Panc1 (cell line): ENCODE results near the gene FRG2. TPM values are rescaled to one million over a fixed set of nuclear protein-coding genes. Genes with fewer than 3 reads are reported as not detected.
"Not testable (repeated sequence)": the region's sequence is repeated elsewhere in the genome, so short reads cannot be mapped to it uniquely, and the experiment has no call there.

Experiments
- ATAC-seq: fragments of 200-7000 bp; cut with Tn5 transposase; 2 replicates; pipeline ENCODE4 v1.9.1; 2020; ENCODE audit warnings: mild to moderate bottlenecking, moderate library complexity
- BruUV-seq: library from RNA; stranded (reverse); fragments of 400-500 nt; replicated peaks from 2 replicates; lab custom pipeline; 2021; lab: Mats Ljungman, UMichigan
- CTCF ChIA-PET: fragments of 300-600 bp; sonication (Branson Sonifier 250); formaldehyde crosslinking; loops from one replicate; lab custom pipeline; 2022; ENCODE audit warnings: antibody characterized with exemption; lab: Charles Lee
- POLR2A ChIA-PET: fragments of 300-600 bp; sonication (Branson Sonifier 250); formaldehyde crosslinking; loops from one replicate; lab custom pipeline; 2022; ENCODE audit warnings: antibody characterized with exemption; lab: Charles Lee
- DNase-seq: peaks from one replicate; pipeline ENCODE4 v3.0.0-alpha.2; 2010; ENCODE audit warnings: low read depth, low spot score
- H3K27ac ChIP-seq: 2 replicates; pipeline ENCODE4 v1.5.1; 2011; ENCODE audit warnings: mild to moderate bottlenecking, low read length, inconsistent platforms
- H3K27me3 ChIP-seq: fragments of 200-500 bp; sonication (Bioruptor generic); 2 replicates; pipeline ENCODE4 v1.6.0; 2014; ENCODE audit warnings: low read length, inconsistent platforms; ENCODE audit not compliant: control insufficient read depth, insufficient read depth
- H3K36me3 ChIP-seq: fragments of 200-500 bp; sonication (Bioruptor generic); 2 replicates; pipeline ENCODE4 v1.5.1; 2014; ENCODE audit warnings: inconsistent platforms, mild to moderate bottlenecking, low read length, moderate library complexity; ENCODE audit not compliant: control insufficient read depth, insufficient read depth
- H3K4me1 ChIP-seq: 2 replicates; pipeline ENCODE4 v1.5.1; 2011; ENCODE audit warnings: inconsistent platforms, mild to moderate bottlenecking, low read length, moderate library complexity; ENCODE audit not compliant: control insufficient read depth, insufficient read depth
- H3K4me3 ChIP-seq, 2 experiments: 2 replicates each; pipeline ENCODE4 v1.5.1; 2011 to 2012; ENCODE audit warnings: low read depth in 2 of 2, low read length in 2 of 2, mild to moderate bottlenecking in 2 of 2, inconsistent platforms in 1 of 2, moderate library complexity in 1 of 2
- H3K9me3 ChIP-seq: fragments of 200-500 bp; sonication (Bioruptor generic); 2 replicates; pipeline ENCODE4 v1.5.1; 2014; ENCODE audit warnings: low read depth, mild to moderate bottlenecking, inconsistent platforms, low read length, moderate library complexity; ENCODE audit not compliant: control insufficient read depth, insufficient read depth
- in situ Hi-C: cut with HindIII; loops from 2 replicates; pipeline ENCODE4 v1.10.0; 2016; ENCODE audit warnings: low sequenced_read_pairs, low pct_unique_long_range_greater_than_20kb
- intact Hi-C: fragments of 100-400 bp; cut with micrococcal nuclease; formaldehyde crosslinking; loops from one replicate; pipeline ENCODE4 v1.10.0; 2022; ENCODE audit not compliant: unreplicated experiment
- total RNA-seq: library from RNA; stranded (reverse); gene quantifications from one replicate; pipeline ENCODE4 v1.2.1, GENCODE V29; 2021; ENCODE audit not compliant: unreplicated experiment
- TF ChIP-seq, protein P1 (sequence below): fragments of 450-650 bp; IDR thresholded peaks from 2 replicates; pipeline ENCODE4 v1.5.1; 2017; ENCODE audit warnings: mild to moderate bottlenecking

Gene FRG2
- total RNA-seq, 1 experiment from 2014 or later, result not detected

DNA sequence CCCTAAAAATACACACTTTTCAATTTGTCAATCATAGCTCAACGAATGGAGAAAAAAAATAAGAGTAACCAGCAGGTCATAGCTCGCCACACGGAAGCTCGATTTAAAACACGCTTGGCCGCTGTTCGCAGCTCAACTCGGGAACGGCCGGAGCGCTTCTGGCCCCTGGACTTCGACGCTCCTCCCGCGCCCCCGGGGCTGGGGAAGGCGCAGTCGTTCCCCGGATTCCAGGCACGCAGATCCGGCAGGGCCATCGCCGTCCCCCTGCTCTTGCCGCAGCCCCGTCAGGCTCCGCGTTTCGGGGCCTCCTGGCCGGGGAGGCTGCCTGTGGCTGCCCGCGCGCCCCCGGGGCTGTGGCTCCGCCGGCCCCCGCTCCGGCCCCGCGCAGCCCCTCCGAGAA, 13.8 kb upstream of the FRG2 start:
- in situ Hi-C loops, H3K27ac ChIP-seq, H3K4me3 ChIP-seq, CTCF ChIA-PET, H3K27me3 ChIP-seq, DNase-seq, H3K36me3 ChIP-seq, H3K4me1 ChIP-seq, intact Hi-C loops, BruUV-seq, POLR2A ChIA-PET, H3K9me3 ChIP-seq, ATAC-seq: not testable (repeated sequence)

- BruUV-seq, H3K4me1 ChIP-seq, H3K36me3 ChIP-seq, H3K27ac ChIP-seq, H3K9me3 ChIP-seq, in situ Hi-C loops, DNase-seq, CTCF ChIA-PET, POLR2A ChIA-PET, H3K27me3 ChIP-seq, intact Hi-C loops: not testable (repeated sequence)
- TF ChIP-seq, protein P1, sequence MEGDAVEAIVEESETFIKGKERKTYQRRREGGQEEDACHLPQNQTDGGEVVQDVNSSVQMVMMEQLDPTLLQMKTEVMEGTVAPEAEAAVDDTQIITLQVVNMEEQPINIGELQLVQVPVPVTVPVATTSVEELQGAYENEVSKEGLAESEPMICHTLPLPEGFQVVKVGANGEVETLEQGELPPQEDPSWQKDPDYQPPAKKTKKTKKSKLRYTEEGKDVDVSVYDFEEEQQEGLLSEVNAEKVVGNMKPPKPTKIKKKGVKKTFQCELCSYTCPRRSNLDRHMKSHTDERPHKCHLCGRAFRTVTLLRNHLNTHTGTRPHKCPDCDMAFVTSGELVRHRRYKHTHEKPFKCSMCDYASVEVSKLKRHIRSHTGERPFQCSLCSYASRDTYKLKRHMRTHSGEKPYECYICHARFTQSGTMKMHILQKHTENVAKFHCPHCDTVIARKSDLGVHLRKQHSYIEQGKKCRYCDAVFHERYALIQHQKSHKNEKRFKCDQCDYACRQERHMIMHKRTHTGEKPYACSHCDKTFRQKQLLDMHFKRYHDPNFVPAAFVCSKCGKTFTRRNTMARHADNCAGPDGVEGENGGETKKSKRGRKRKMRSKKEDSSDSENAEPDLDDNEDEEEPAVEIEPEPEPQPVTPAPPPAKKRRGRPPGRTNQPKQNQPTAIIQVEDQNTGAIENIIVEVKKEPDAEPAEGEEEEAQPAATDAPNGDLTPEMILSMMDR, result peak; percentile 58
- peak overlapping the region in 1 of 2 experiments; percentile 19; a peak in 1 of 4 replicates for H3K4me3 ChIP-seq
- ATAC-seq, result peak; percentile 86
These were observed 10.8 kb upstream of the FRG2 start for GRCh38 chr4:190037704-190038388.

GRCh38 chr4:190031264-190031663, 4.2 kb upstream of the FRG2 start:
- H3K4me3 ChIP-seq, intact Hi-C loops: not testable (repeated sequence)

GRCh38 chr4:190022614-190023281, 4.3 kb downstream of the FRG2 start:
- BruUV-seq, H3K9me3 ChIP-seq, H3K36me3 ChIP-seq, in situ Hi-C loops, DNase-seq, intact Hi-C loops, POLR2A ChIA-PET, H3K4me3 ChIP-seq, H3K27ac ChIP-seq, H3K27me3 ChIP-seq, H3K4me1 ChIP-seq, CTCF ChIA-PET: not testable (repeated sequence)
- peak; percentile 60; the same call in 1 of the 2 replicates for ATAC-seq

More at GRCh38 chr4:190031264-190031663, 4.2 kb upstream of the FRG2 start:
- in situ Hi-C loops, ATAC-seq, H3K9me3 ChIP-seq, H3K27ac ChIP-seq, POLR2A ChIA-PET, CTCF ChIA-PET, H3K36me3 ChIP-seq, DNase-seq, H3K4me1 ChIP-seq, BruUV-seq, H3K27me3 ChIP-seq: not testable (repeated sequence)

DNA sequence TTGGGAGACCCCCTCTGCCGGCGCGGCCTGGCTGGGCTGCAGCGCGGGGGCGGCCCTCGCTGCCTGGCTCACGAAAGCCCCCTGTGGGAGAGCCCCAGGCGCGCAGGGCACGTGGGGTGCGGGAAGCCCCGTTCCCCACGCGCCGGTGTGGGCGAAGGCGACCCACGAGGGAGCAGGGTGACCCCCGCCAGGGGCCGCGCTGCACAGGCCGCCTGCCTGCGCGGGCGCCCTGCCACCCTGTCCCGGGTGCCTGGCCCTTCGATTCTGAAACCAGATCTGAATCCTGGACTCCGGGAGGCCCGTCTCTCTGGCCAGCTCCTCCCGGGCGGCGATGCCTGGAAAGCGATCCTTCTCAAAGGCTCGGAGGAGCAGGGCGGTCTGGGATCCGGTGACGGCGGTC, 5.1 kb downstream of the FRG2 start:
- intact Hi-C loops, H3K27me3 ChIP-seq, BruUV-seq, ATAC-seq, H3K4me3 ChIP-seq, CTCF ChIA-PET, POLR2A ChIA-PET, DNase-seq, in situ Hi-C loops, H3K27ac ChIP-seq, H3K9me3 ChIP-seq, H3K4me1 ChIP-seq, H3K36me3 ChIP-seq: not testable (repeated sequence)
